AG04450 (cell line): Measurements from ENCODE around the gene SLC41A3. TPM values are rescaled to one million over a fixed set of nuclear protein-coding genes. Genes with fewer than 3 reads are reported as not detected.

ENCODE experiments used
- CTCF ChIA-PET: fragments of 300-600, 350-600 bp; formaldehyde crosslinking; extraction: SDS; loops from one replicate; lab custom pipeline; 2022; ENCODE audit warnings: antibody characterized with exemption, inconsistent platforms; lab: Charles Lee
- POLR2A ChIA-PET: fragments of 350-600 bp; formaldehyde crosslinking; extraction: SDS; loops from one replicate; lab custom pipeline; 2021; ENCODE audit warnings: antibody characterized with exemption, inconsistent platforms; lab: Yijun Ruan, JAX
- DNase-seq: peaks from one replicate; pipeline ENCODE4 v3.0.0-alpha.2; 2011; ENCODE audit warnings: low read depth, low spot score
- H3K27ac ChIP-seq: one replicate; pipeline ENCODE4 v1.5.1; 2012; ENCODE audit warnings: low read depth, low read length, control low read depth
- H3K27me3 ChIP-seq: one replicate; pipeline ENCODE4 v1.6.0; 2012; ENCODE audit warnings: low read length; ENCODE audit not compliant: control insufficient read depth, insufficient read depth
- H3K4me3 ChIP-seq: 2 replicates; pipeline ENCODE4 v1.5.1; 2011; ENCODE audit warnings: mild to moderate bottlenecking, low read depth, low read length, control low read depth
- H3K9me3 ChIP-seq: 2 replicates; pipeline ENCODE4 v1.5.1; 2012; ENCODE audit warnings: low read length; ENCODE audit not compliant: control insufficient read depth, insufficient read depth
- polyA plus RNA-seq: library from polyadenylated mRNA; depleted of rRNA; stranded (reverse); fragments of >200 nt; gene quantifications from 2 replicates; pipeline ENCODE4 v1.2.3, GENCODE V29; 2011
- TF ChIP-seq, protein P1 (sequence below): IDR thresholded peaks from 2 replicates; pipeline ENCODE4 v1.5.1; 2011; ENCODE audit warnings: low read depth, low read length, control low read depth, inconsistent platforms

SLC41A3 gene
- polyA plus RNA-seq, 1 experiment, result 36.9 TPM

DNA sequence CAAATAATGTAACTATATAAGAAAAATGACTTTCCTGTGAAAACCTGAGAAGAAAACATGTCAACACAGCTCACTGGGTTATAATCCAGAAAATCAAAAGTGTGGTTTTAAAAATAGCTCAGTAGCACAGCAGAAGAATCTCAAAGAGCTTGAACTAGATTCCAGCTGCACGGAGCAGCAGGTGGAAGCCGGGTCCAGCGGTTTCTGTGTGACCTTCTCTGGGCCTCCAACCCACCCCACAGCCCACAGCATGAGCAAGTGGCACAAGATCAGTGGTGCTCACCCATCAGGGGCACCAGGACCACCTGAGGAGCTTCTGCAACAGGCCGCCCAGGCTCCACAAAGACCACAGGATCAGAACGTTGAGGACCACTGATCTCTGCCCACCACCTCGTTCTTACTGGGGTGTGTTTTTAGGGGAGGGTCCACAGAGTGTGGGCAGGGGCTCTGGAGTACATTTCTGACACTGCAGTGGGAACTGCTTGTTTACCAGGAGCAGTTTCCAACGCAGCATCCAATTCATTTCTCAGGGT, 23.2 kb downstream of the SLC41A3 start:
- TF ChIP-seq, protein P1, sequence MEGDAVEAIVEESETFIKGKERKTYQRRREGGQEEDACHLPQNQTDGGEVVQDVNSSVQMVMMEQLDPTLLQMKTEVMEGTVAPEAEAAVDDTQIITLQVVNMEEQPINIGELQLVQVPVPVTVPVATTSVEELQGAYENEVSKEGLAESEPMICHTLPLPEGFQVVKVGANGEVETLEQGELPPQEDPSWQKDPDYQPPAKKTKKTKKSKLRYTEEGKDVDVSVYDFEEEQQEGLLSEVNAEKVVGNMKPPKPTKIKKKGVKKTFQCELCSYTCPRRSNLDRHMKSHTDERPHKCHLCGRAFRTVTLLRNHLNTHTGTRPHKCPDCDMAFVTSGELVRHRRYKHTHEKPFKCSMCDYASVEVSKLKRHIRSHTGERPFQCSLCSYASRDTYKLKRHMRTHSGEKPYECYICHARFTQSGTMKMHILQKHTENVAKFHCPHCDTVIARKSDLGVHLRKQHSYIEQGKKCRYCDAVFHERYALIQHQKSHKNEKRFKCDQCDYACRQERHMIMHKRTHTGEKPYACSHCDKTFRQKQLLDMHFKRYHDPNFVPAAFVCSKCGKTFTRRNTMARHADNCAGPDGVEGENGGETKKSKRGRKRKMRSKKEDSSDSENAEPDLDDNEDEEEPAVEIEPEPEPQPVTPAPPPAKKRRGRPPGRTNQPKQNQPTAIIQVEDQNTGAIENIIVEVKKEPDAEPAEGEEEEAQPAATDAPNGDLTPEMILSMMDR, result no peak
- POLR2A ChIA-PET, result interaction anchor here (0.6 kb wide), 1 partner anchor 14 kb away, joined by 5 read pairs; no protein-coding TSS in a partner anchor
- DNase-seq, result no peak
- Histone ChIP-seq H3K27ac (no peak overlapping the region), H3K4me3 (no peak overlapping the region), H3K27me3 (no peaks in the 10 kb centered on the region), H3K9me3 (no peaks in the 10 kb centered on the region)
- CTCF ChIA-PET, result no interaction called here

DNA sequence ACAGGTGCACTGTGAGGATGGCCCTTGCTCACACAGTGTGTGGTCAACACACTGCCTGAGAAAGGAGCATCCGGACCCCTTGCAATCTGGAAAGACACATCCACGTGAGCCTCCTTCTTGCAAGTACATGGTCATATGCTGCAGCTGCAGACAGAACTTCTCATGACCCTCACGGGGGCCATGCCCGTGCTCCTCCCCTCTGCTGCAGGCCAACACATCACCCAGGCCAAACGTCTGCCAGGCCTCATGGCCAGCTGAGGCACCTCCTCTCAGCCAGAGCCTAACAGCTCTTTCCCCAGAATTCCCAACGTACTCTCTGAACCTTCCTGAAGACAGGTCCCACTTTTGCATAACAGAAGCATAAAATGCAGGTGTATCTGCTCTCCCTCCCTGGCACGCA, 25.3 kb downstream of the SLC41A3 start:
- ChIA-PET POLR2A (no interaction called here), CTCF (no interaction called here)
- Histone ChIP-seq H3K27me3 (no peaks in the 10 kb centered on the region), H3K4me3 (no peak overlapping the region), H3K27ac (no peak overlapping the region), H3K9me3 (no peaks in the 10 kb centered on the region)
- TF ChIP-seq, protein P1, result no peak
- no peak for DNase-seq

DNA sequence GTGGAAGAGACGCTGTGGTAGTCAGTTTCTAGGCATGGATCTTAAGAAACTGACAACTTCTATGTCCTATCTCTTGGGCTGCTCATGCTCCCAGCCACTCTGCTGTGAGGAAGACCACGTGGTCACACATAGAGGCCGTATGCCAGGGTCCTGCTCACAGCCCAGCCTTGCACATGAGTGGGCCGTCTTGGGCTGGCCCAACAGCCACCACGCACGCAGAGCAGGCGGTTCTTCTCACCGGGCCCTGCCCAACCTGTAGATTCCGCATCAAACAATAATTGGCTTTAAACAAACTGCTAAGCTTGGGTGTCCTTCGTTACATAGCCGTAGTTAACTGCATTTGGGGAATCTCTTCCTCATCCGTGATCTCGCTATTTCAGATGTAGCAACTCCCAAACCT, 26.0 kb downstream of the SLC41A3 start:
- TF ChIP-seq, protein P1, result no peak
- H3K27ac ChIP-seq, result no peak overlapping the region
- H3K4me3 ChIP-seq, result no peak overlapping the region
- no peaks in the 10 kb centered on the region for H3K27me3 ChIP-seq
- POLR2A ChIA-PET, result no interaction called here
- CTCF ChIA-PET, result no interaction called here
- no peaks in the 10 kb centered on the region for H3K9me3 ChIP-seq
- no peak for DNase-seq

DNA sequence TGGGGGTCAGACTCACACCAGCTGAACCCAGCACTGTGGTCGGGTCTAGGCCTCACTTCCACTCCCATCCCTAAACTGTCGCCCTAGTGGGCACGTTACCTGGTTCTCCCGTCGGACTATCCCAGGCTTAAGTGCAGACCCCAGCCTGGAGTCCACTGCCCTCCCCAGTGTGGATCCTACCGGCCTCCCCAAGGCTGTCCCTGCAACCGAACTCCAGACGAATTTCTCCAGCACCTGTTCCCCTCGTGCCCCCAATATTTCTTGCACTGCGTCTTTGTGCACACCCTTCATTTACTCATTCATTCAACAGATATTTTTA, 26.5 kb downstream of the SLC41A3 start:
- Histone ChIP-seq H3K9me3 (no peaks in the 10 kb centered on the region), H3K27ac (no peak overlapping the region), H3K27me3 (no peaks in the 10 kb centered on the region), H3K4me3 (no peak overlapping the region)
- DNase-seq, result no peak
- POLR2A ChIA-PET, result no interaction called here
- TF ChIP-seq, protein P1, result no peak
- CTCF ChIA-PET, result no interaction called here

DNA sequence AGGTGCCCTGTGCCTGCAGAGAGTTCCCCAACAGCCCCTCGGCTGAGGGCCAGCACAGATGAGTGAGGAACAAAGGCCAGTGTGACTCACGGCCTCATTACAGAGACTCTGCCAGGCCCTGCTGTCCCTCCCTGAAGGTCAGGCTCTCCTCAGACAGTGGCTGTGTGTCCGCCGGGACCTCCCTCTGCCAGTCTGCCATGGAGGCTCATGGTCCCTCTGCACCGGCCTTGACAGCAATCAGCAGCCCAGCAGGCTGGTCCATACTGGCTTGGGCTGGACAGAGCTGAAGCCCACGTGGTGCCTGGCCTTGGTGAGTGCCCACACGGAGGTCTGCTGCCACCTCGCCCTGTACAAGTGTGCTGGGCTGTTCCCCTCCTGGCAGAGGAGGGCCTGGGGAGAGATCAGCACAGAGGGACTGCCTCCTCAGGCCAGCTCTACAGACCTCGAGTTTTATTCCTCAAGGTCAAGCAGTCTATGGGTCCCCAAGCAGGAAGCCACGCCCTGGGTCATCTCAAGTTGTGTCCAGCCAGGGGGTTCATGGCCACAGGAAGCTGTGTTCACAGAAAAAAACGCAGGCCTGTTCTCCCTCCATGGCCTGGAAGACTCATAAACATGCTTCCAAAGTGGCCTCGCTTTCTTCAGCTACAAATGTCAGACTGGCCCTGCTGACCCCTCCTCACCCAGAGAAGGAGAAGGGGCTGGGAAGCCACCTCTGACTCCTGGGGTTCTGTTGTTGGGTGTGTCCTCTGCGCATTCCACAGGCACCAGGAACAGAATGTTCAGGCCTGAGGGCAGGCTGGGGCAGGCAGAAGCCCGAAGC, 27.0 kb downstream of the SLC41A3 start:
- TF ChIP-seq, protein P1, result no peak
- no peak overlapping the region for H3K27ac ChIP-seq
- H3K9me3 ChIP-seq, result no peaks in the 10 kb centered on the region
- no peak for DNase-seq
- POLR2A ChIA-PET, result no interaction called here
- H3K4me3 ChIP-seq, result no peak overlapping the region
- no peaks in the 10 kb centered on the region for H3K27me3 ChIP-seq
- CTCF ChIA-PET, result no interaction called here
